ENCODE measurements around the gene ABCC2.

Gene ABCC2

DNA sequence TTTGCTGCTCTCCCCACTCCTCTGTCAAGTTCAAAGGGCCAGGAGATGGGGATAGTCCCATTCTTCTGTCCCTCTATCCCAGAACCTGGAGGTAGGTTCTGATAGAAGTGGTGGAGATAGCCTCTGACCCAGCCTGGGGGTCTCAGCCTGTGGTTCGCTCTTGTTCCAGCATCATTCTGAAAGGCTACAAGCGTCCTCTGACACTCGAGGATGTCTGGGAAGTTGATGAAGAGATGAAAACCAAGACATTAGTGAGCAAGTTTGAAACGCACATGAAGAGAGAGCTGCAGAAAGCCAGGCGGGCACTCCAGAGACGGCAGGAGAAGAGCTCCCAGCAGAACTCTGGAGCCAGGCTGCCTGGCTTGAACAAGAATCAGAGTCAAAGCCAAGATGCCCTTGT lies 14.5 kb downstream of the ABCC2 start:
- no peaks in the 10 kb centered on the region for H3K27me3 ChIP-seq
- TF ChIP-seq, protein P1, sequence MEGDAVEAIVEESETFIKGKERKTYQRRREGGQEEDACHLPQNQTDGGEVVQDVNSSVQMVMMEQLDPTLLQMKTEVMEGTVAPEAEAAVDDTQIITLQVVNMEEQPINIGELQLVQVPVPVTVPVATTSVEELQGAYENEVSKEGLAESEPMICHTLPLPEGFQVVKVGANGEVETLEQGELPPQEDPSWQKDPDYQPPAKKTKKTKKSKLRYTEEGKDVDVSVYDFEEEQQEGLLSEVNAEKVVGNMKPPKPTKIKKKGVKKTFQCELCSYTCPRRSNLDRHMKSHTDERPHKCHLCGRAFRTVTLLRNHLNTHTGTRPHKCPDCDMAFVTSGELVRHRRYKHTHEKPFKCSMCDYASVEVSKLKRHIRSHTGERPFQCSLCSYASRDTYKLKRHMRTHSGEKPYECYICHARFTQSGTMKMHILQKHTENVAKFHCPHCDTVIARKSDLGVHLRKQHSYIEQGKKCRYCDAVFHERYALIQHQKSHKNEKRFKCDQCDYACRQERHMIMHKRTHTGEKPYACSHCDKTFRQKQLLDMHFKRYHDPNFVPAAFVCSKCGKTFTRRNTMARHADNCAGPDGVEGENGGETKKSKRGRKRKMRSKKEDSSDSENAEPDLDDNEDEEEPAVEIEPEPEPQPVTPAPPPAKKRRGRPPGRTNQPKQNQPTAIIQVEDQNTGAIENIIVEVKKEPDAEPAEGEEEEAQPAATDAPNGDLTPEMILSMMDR (IDR thresholded peaks at IDR 0.05; ENCODE audit: low read depth, low read length), result no peak

DNA sequence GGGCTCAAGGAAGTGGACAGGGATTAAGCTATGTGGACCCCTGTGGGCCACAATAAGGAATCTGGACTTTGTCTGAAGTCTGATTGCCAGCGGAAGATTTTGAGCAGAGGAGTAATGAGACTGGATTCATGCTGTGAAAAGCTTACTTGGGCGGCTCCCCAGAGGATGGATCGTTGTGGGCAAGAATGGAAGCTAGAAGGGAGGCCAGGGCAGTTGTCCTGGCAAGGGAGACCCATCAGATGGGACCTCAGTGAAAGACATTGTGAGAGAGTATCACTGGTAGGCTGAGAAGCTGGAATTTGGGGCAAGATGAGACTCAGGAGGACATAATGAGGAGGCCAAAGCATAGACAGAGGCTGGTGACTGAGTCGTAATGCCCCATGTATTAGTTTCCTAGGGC lies 15.6 kb downstream of the ABCC2 start:
- Histone ChIP-seq H3K36me3 (no peaks in the 10 kb centered on the region), H3K27me3 (no peaks in the 10 kb centered on the region), H3K4me1 (no peaks in the 10 kb centered on the region), H3K9me3 (no peaks in the 10 kb centered on the region), H3K4me3 (ENCODE audit: low read depth, low read length) (no peak overlapping the region)
- no peak for DNase-seq
- TF ChIP-seq, protein P1 (IDR thresholded peaks at IDR 0.05; ENCODE audit: low read depth, low read length), result no peak

More for the DNA sequence above, 14.5 kb downstream of the ABCC2 start:
- DNase-seq, result no peak
- H3K4me1 ChIP-seq, result no peaks in the 10 kb centered on the region
- H3K36me3 ChIP-seq, result no peaks in the 10 kb centered on the region
- H3K9me3 ChIP-seq, result no peaks in the 10 kb centered on the region
- no peak overlapping the region for H3K4me3 ChIP-seq (ENCODE audit: low read depth, low read length)

DNA sequence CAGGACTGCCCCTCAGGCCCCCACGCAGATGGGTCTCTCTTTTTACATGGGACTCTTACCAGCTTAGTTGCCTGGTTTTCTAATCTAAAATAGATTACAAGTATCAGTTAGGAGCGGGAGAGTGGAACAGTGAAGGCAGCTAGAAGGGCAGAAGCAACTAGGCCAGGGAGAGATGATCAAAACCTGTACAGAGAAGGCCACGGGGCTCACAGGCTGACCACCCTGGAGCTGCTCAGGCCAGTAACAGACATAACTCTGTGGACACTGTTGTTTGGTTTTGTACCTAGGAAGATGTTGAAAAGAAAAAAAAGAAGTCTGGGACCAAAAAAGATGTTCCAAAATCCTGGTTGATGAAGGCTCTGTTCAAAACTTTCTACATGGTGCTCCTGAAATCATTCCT lies 16.5 kb downstream of the ABCC2 start:
- Histone ChIP-seq H3K36me3 (no peaks in the 10 kb centered on the region), H3K4me3 (ENCODE audit: low read depth, low read length) (no peak overlapping the region), H3K27me3 (no peaks in the 10 kb centered on the region), H3K9me3 (no peaks in the 10 kb centered on the region), H3K4me1 (no peaks in the 10 kb centered on the region)
- TF ChIP-seq, protein P1 (IDR thresholded peaks at IDR 0.05; ENCODE audit: low read depth, low read length), result no peak
- no peak for DNase-seq

DNA sequence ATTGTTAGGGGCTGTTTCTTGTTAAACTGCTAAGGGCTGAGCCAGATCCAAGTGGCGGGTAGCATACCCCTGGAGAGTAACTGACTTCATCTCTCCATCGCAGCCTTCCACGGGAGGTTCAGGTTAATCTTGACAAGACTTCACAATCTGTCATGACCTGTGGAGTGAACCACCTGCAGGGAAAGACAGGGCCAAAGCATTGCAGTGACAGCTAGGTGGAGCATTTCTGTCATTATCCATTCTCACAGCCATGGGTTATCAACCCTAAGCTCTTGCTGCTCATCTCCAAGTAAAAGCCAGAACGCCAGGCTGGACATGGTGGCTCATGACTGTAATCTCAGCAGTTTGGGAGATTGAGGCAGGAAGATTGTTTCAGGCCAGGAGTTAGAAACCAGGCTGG lies 17.2 kb downstream of the ABCC2 start:
- Histone ChIP-seq H3K4me3 (ENCODE audit: low read depth, low read length) (no peak overlapping the region), H3K9me3 (no peaks in the 10 kb centered on the region), H3K4me1 (no peaks in the 10 kb centered on the region), H3K36me3 (no peaks in the 10 kb centered on the region), H3K27me3 (no peaks in the 10 kb centered on the region)
- TF ChIP-seq, protein P1 (IDR thresholded peaks at IDR 0.05; ENCODE audit: low read depth, low read length), result no peak
- no peak for DNase-seq

DNA sequence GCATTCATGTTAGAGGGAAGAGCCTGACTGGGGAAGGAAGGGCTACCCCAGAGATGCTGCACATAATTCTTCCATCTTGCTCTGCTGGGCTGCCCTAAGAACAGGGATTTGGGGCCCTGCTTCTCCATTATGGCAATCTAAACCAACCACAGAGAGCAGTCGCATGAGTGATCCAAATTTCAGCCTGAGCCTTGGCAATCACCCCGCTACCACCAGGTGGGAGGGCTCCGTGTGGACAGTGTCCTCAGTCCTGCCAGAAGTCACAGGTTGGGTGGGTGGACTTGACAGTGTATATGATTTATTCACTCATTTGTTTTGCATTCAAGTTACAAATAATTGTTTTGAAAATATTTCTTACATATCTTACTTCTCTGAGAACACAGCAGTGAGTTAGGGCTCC lies 22.0 kb downstream of the ABCC2 start:
- Histone ChIP-seq H3K4me3 (ENCODE audit: low read depth, low read length) (no peak overlapping the region), H3K27me3 (no peaks in the 10 kb centered on the region), H3K4me1 (no peaks in the 10 kb centered on the region), H3K36me3 (no peaks in the 10 kb centered on the region), H3K9me3 (no peaks in the 10 kb centered on the region)
- TF ChIP-seq, protein P1 (IDR thresholded peaks at IDR 0.05; ENCODE audit: low read depth, low read length), result no peak
- no peak for DNase-seq

DNA sequence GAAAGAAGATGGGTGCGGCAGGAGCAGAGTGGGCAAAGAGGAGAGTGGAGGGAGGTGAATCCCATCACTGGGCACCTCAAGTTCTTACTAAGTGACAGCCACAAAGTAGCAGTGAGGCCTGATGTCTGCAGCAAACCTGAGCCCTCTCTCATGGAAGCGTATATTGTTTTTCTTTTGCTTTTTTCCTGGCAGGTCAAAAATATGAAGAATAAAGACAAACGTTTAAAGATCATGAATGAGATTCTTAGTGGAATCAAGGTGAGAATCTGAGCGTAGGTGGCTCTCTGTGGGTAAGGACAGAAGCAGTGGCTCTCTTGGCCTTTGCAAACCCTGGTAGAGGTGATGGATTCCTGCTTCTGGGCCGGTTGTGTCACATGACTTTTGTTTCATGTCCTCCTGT lies 22.8 kb downstream of the ABCC2 start:
- no peaks in the 10 kb centered on the region for H3K36me3 ChIP-seq
- H3K27me3 ChIP-seq, result no peaks in the 10 kb centered on the region
- H3K4me1 ChIP-seq, result no peaks in the 10 kb centered on the region
- no peak overlapping the region for H3K4me3 ChIP-seq (ENCODE audit: low read depth, low read length)
- DNase-seq, result no peak
- TF ChIP-seq, protein P1 (IDR thresholded peaks at IDR 0.05; ENCODE audit: low read depth, low read length), result no peak
- H3K9me3 ChIP-seq, result no peaks in the 10 kb centered on the region
